OCI-LY3 (cell line): ENCODE measurements around the gene PBX4.

Experiments used
- H2AFZ ChIP-seq: fragments of 200-600, 300-600 bp; shearing (Covaris generic); 2 replicates; pipeline ENCODE4 v1.6.0; 2014; ENCODE audit warnings: antibody characterized with exemption, low read depth, low read length
- H3K27ac ChIP-seq: fragments of 200-600, 300-600 bp; sonication (generic); 2 replicates; pipeline ENCODE4 v1.5.1; 2014; ENCODE audit warnings: mild to moderate bottlenecking, low read length, moderate library complexity, mixed read lengths
- H3K27me3 ChIP-seq: fragments of 200-600, 300-600 bp; sonication (generic); 2 replicates; pipeline ENCODE4 v1.6.1; 2014; ENCODE audit warnings: low read depth, low read length, mixed read lengths
- H3K36me3 ChIP-seq: fragments of 200-600, 300-600 bp; sonication (generic); replicated peaks from 2 replicates; pipeline ENCODE3; 2014; ENCODE audit warnings: low read depth, low read length, mixed read lengths
- H3K4me1 ChIP-seq: fragments of 300-600, 200-600 bp; sonication (generic); 2 replicates; pipeline ENCODE4 v1.6.1; 2014; ENCODE audit warnings: low read length, mixed read lengths
- H3K4me2 ChIP-seq: fragments of 200-600, 300-600 bp; sonication (generic); 2 replicates; pipeline ENCODE4 v1.6.1; 2014; ENCODE audit warnings: low read length, mixed read lengths
- H3K4me3 ChIP-seq: fragments of 300-600, 200-600 bp; sonication (generic); 2 replicates; pipeline ENCODE4 v1.5.1; 2014; ENCODE audit warnings: antibody characterized with exemption, mild to moderate bottlenecking, low read length, moderate library complexity
- H3K79me2 ChIP-seq: fragments of 300-600, 200-600 bp; shearing (Covaris generic); 2 replicates; pipeline ENCODE4 v1.6.1; 2014; ENCODE audit warnings: mild to moderate bottlenecking, low read length, mixed read lengths
- H3K9ac ChIP-seq: fragments of 300-600, 200-600 bp; shearing (Covaris generic); 2 replicates; pipeline ENCODE4 v1.6.0; 2014; ENCODE audit warnings: mild to moderate bottlenecking, low read length, moderate library complexity
- H3K9me3 ChIP-seq: fragments of 200-600, 300-600 bp; shearing (Covaris generic); 2 replicates; pipeline ENCODE4 v1.6.1; 2014; ENCODE audit warnings: low read length, mixed read lengths; ENCODE audit not compliant: insufficient read depth
- H4K20me1 ChIP-seq: fragments of 200-600, 300-600 bp; sonication (generic); 2 replicates; pipeline ENCODE4 v1.6.1; 2016; ENCODE audit warnings: low read length, mixed read lengths; ENCODE audit not compliant: insufficient read depth
- EZH2phosphoT487 ChIP-seq: fragments of 200-600 bp; shearing (Covaris generic); IDR thresholded peaks from 2 replicates; pipeline ENCODE4 v1.6.1; 2018; ENCODE audit warnings: antibody characterized with exemption, mixed run types, low read depth
- TF ChIP-seq, protein P1 (sequence below): fragments of 200-600, 300-600 bp; sonication (generic); IDR thresholded peaks from 2 replicates; pipeline ENCODE4 v1.5.1; 2014; ENCODE audit warnings: antibody characterized with exemption, low read length, low read depth

PBX4 gene

DNA sequence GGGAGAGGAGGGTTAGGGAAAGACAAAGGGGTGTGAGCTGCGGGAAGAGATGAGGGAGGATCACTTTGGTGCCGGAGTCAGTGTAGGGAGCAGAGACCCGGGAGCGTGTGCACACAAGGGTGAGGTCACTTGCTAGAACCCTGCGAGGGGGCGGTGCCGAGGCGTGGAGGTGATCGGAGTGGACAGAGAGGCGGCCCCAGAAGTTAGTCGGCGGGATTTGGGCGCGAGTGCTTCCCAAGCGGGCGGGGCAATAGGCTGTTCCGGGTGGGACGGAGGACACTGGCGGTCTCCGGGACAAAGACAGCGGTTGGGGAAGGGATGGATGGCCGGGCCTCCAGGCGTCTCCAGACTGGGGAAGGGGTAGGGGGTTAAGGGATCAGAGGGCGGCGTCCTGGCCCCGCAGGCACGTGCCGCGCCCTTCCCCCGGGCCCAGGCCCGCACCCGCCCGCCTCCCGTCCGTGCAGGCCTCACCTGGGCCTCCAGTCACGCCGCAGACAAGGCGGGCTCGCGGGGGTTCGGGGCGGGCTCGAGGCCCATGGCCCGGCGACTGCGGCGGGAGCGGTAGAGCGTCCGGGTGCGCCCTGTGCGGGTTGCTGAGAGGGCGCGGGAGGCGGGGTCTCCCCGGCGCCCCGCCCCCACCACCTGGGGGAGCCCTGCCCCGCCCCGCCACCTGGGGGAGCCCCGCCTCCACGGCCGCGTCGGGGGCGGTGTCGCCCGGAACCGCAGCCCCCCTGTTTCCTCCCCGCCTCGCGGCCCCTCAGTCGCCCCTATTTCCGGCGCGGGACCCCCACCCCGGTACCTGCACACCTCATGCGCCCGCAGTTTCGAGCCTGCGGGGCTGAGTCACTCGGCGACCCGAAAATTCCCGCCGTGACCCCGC lies 9.4 kb upstream of the PBX4 start, which contains the start of gene LPAR2:
LPAR2 (minus strand) TSS at position 600 of the 880 bp plus-strand sequence. CDS start 945 bp downstream, outside the sequence.
- Histone ChIP-seq H3K9ac (peak within 1 kb of the TSS; percentile 65), H3K27me3 (no peaks in the 10 kb centered on the region), H2AFZ (no peak within 1 kb of the TSS), H3K9me3 (no peaks in the 10 kb centered on the region), H3K4me1 (0 out of 2 replicates have a peak, but pooled peaks cover 5% of the 10 kb centered on the region), H3K27ac (no peak within 1 kb of the TSS), H4K20me1 (no peaks in the 10 kb centered on the region), H3K4me2 (peak within 1 kb of the TSS; percentile 55), H3K4me3 (peak within 1 kb of the TSS; percentile 77), H3K79me2 (no peaks in the 10 kb centered on the region), H3K36me3 (peaks cover 34% of the 10 kb centered on the region)
- TF ChIP-seq, protein P1, sequence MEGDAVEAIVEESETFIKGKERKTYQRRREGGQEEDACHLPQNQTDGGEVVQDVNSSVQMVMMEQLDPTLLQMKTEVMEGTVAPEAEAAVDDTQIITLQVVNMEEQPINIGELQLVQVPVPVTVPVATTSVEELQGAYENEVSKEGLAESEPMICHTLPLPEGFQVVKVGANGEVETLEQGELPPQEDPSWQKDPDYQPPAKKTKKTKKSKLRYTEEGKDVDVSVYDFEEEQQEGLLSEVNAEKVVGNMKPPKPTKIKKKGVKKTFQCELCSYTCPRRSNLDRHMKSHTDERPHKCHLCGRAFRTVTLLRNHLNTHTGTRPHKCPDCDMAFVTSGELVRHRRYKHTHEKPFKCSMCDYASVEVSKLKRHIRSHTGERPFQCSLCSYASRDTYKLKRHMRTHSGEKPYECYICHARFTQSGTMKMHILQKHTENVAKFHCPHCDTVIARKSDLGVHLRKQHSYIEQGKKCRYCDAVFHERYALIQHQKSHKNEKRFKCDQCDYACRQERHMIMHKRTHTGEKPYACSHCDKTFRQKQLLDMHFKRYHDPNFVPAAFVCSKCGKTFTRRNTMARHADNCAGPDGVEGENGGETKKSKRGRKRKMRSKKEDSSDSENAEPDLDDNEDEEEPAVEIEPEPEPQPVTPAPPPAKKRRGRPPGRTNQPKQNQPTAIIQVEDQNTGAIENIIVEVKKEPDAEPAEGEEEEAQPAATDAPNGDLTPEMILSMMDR, result no peak
- TF ChIP-seq EZH2phosphoT487, result no peak

- Histone ChIP-seq H3K4me1 (0 out of 2 replicates have a peak, but pooled peaks cover 5% of the 10 kb centered on the region), H3K36me3 (peaks cover 27% of the 10 kb centered on the region), H3K9me3 (no peaks in the 10 kb centered on the region), H4K20me1 (no peaks in the 10 kb centered on the region), H3K27me3 (no peaks in the 10 kb centered on the region), H3K27ac (no peak overlapping the region), H3K4me3 (peak overlapping the region; percentile 77), H3K9ac (peak overlapping the region; percentile 65), H3K79me2 (no peaks in the 10 kb centered on the region), H2AFZ (no peak overlapping the region), H3K4me2 (peak overlapping the region; percentile 55)
- TF ChIP-seq, protein P1, result no peak
- TF ChIP-seq EZH2phosphoT487, result no peak
Observed at GRCh38 chr19:19626516-19627472, 8.3 kb upstream of the PBX4 start.

- Histone ChIP-seq H3K9me3 (no peaks in the 10 kb centered on the region), H3K27ac (no peak overlapping the region), H3K4me2 (no peak overlapping the region), H3K36me3 (peaks cover 7% of the 10 kb centered on the region), H3K79me2 (no peaks in the 10 kb centered on the region), H3K27me3 (no peaks in the 10 kb centered on the region), H3K4me3 (no peak overlapping the region), H4K20me1 (no peaks in the 10 kb centered on the region), H3K4me1 (0 out of 2 replicates have a peak, but pooled peaks cover 5% of the 10 kb centered on the region), H2AFZ (no peak overlapping the region), H3K9ac (no peak overlapping the region)
- TF ChIP-seq, protein P1, result no peak
- no peak for TF ChIP-seq EZH2phosphoT487
Observed at GRCh38 chr19:19624032-19624570, 5.6 kb upstream of the PBX4 start.
